Sigmoid colon (tissue), 4 donors: ENCODE results near the gene PNLIPRP2.

ENCODE experiments used
- EP300 ChIP-seq, 4 donors: sonication (generic); formaldehyde crosslinking; IDR thresholded peaks; one replicate each; pipeline ENCODE4 v1.6.1; 2017; ENCODE audit warnings: antibody characterized with exemption in 4 of 4
- POLR2A ChIP-seq, 2 donors: fragments of 450-650 bp; IDR thresholded peaks; one replicate each; pipeline ENCODE4 v1.6.1; 2016; ENCODE audit warnings: antibody characterized with exemption in 2 of 2, mild to moderate bottlenecking in 2 of 2, moderate library complexity in 2 of 2

GRCh38 chr10:116660860-116661259 lies 40.1 kb downstream of the PNLIPRP2 start:
- TF ChIP-seq POLR2A (IDR thresholded peaks at IDR 0.05) (no peak), EP300 (IDR thresholded peaks at IDR 0.05) (no peak)
